Body of pancreas (tissue), 4 donors: ENCODE results near the gene PPP6R3.

Experiments used
- CTCF ChIP-seq, 7 experiments: fragments of 450-650 bp in 4 of 7; fragments of 200-600 bp in 3 of 7; sonication (generic) in 3 of 7; IDR thresholded peaks; one replicate each; pipeline ENCODE4 v1.5.1; 2016 to 2019; ENCODE audit warnings: antibody characterized with exemption in 7 of 7
- POLR2A ChIP-seq, 3 donors: fragments of 450-650 bp; IDR thresholded peaks; one replicate each; pipeline ENCODE4 v1.6.1; 2016; ENCODE audit warnings: antibody characterized with exemption in 3 of 3, mild to moderate bottlenecking in 2 of 3

GRCh38 chr11:68643585-68643984 is 183.0 kb downstream of the PPP6R3 start:
- no peak for TF ChIP-seq CTCF (IDR thresholded peaks at IDR 0.05)
- TF ChIP-seq POLR2A (IDR thresholded peaks at IDR 0.05) = no peak
